ENCODE results near the gene WDR93. TPM values are rescaled to one million over a fixed set of nuclear protein-coding genes. Genes with fewer than 3 reads are reported as not detected.

Gene WDR93
- total RNA-seq (2014; rRNA removed; shearing (Covaris generic)), result 0.35 TPM in 1 of 2 replicates, not detected in the other

- DNase-seq (ENCODE audit: low spot score), result peak; percentile 63
Observed at GRCh38 chr15:89690276-89691218, at the start of gene WDR93, which contains the start of gene PEX11A. WDR93 (plus strand) TSS chr15:89690811; CDS start chr15:89701747, 10,936 bp downstream. PEX11A (minus strand) TSS chr15:89690754; CDS start chr15:89690632, 122 bp downstream.

- no peak for DNase-seq (ENCODE audit: low spot score)
Observed at GRCh38 chr15:89641053-89641452, 49.6 kb upstream of the WDR93 start.

- no peak for DNase-seq (ENCODE audit: low spot score)
Observed at GRCh38 chr15:89642106-89642505, 48.5 kb upstream of the WDR93 start.

DNA sequence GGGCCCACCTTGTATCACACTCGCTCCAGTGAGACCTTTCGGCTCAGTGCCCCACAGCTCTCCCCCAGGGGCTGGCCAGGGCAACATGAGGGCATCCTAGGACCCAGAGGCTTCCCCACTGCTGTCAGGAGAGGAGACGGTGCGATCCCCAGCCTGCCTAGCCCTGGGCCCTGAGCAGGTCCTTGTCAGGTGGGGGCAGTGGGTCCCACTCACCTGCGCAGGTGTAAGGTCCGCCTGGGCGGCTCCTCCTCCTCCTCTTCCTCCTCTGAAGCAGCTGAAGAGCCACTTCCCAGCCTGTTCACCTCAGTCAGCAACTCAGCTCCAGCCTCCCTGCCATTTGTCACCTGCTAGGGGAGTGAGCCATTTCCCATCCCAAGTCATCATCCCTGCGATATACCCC is 44.9 kb upstream of the WDR93 start:
- DNase-seq (ENCODE audit: low spot score), result no peak

DNA sequence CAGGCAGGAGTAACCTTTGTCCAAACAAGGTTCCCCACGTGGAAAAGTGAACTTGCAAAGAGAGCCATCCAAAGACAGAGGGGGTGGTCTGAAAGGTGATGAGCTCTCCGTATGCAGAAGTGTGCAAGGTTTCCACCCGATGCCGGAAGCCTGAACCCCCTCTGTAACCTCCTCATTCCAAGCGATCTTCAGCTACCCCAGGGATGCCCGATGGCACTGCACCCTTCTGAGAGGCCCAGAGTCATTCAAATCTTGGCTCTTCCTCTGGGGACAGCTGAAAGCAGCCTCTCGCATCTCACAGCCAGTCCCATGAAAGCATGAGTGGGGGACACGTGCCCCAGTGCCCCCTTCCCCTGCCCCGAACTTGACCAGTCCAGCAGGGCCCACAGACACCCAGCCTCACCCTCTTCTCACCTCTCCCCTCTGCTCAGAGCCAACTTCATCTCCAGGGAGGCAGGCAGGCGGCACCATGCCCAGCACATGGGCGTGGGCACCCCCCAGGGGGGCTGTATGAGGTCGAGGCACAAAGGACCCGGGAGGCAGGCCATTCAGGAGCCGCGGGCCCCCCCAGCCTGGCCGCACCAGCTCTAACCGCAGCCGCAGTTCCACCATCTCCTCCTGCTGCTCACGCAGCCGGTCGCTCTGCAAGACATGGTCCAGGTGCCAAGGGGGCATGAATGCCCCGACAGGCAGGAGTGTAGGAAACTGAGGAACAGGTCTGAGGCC is 44.0 kb upstream of the WDR93 start:
- DNase-seq (ENCODE audit: low spot score), result no peak

- DNase-seq (ENCODE audit: low spot score), result peak; percentile 32
Observed at GRCh38 chr15:89647191-89647851, 43.3 kb upstream of the WDR93 start.

GRCh38 chr15:89648106-89649012 is 42.3 kb upstream of the WDR93 start:
- no peak for DNase-seq (ENCODE audit: low spot score)

- DNase-seq (ENCODE audit: low spot score), result no peak
Observed at GRCh38 chr15:89649013-89649625, 41.5 kb upstream of the WDR93 start.

DNA sequence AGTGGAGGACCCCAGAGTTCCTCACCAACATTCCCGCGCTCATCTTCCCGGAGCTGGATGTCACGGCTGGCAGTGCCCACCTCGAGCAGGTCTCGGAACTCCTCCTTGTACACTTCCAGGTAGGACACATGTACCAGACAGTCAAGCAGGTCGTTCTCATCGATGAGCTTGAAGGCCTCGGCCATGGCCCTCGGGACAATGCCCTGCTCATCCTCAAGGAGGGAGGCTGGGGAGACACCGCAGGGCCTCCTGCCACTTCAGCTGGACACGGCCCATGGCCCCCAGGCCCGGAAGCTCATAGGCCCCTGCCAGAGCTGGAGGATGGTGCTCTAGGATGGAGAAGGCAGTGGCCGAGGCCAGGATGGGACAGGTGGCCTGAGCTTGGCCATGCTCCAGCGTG is 40.9 kb upstream of the WDR93 start:
- no peak for DNase-seq (ENCODE audit: low spot score)

DNA sequence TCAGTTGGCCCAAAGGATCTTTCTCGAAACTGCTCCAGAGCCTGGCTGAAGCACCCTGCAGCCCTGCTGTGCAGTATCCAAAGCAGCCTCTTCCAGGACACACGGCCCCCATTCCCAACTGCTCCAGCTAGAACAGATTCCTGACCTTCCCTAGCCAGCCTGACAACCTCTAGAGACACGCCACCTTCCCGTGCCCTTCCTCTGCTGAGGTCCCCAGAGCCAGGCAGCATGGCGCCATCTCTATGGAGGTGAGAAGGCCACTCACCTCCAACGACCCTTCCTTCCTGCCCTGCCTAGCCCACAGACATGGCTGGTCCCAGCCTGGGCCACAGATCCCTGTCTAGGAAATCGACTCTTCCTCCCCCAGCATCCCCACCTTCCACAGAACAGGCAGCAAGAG is 38.5 kb upstream of the WDR93 start:
- DNase-seq (ENCODE audit: low spot score), result no peak

- no peak for DNase-seq (ENCODE audit: low spot score)
Observed at GRCh38 chr15:89652666-89653065, 37.9 kb upstream of the WDR93 start.

GRCh38 chr15:89653578-89653977 is 37.0 kb upstream of the WDR93 start:
- DNase-seq (ENCODE audit: low spot score), result no peak

GRCh38 chr15:89654301-89654761 is 36.3 kb upstream of the WDR93 start:
- DNase-seq (ENCODE audit: low spot score), result no peak

DNA sequence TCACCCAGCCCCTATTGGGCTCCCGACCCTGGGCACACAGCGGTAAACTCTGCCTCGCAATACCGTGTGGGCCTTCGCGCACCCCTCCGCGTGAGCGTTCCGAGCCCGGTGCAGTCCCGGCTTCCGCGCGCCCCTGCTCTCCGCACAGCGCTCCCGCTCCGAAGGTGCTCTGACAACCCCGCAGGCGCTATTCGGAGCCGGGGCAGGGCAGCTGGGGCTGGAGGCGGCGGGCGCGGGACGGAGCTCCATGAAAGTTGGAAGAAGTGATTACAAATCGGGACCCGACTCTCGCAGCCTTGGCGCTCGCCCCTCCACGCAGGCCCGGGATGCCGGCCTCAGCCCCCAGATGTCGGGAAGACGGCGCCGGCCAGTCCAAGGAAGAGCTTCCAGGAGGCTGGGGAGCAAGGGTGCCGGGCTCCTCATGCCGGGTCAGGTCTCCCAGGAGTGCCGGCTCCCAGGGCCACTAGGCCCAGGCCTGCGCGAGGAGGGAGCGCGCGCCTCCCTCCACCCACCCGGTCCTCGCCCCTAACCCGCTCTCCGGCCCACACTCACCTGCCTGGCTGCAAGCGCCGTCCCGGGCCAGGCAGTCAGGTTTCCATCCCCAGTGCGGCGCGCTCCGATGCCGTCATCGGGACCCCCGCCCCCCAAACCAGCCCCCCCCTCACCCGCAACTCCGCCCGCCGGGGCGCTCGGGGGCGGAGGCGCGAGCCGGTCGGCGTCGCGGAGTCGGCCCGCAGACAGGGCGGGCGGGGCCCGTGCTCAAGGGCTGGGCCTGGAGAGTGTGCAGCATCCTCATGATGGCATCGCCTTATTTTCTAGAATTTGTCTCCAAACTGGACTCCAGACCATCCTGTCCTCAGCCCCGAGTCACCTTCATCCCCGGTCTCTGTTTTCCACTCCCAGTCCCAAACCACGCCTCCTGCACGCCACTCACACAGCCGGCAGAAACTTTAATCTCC is 35.5 kb upstream of the WDR93 start, which contains the start of gene KIF7:
KIF7 (minus strand) TSS at position 621 of the 959 bp plus-strand sequence. CDS start 2,537 bp downstream, outside the sequence.
- DNase-seq (ENCODE audit: low spot score), result peak; percentile 43

- DNase-seq (ENCODE audit: low spot score), result no peak
Observed at GRCh38 chr15:89656116-89656815, 34.3 kb upstream of the WDR93 start.

DNA sequence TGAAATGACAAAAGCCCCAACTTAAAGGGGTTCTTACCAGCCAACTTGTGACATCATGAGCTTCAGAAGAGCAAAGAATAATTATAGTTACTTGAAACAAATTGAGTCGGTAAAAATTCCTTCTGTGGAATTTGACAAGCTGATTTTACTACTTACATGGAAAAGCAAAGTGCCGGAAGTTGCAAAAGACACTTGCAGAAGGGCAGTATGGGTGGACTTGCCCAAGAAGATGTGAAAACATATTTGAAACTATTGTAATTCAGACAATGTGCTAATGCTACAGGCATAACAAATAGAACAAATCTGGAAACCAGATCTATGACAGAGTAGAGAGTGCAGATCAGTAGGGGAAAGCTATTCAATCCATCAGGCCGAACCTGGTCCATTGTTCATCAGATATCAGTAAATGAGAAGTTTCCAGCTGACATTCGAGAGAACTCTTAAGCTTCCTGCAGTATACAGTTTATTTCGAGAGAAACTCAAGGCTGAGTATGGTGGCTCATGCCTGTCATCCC is 32.9 kb upstream of the WDR93 start:
- no peak for DNase-seq (ENCODE audit: low spot score)

DNA sequence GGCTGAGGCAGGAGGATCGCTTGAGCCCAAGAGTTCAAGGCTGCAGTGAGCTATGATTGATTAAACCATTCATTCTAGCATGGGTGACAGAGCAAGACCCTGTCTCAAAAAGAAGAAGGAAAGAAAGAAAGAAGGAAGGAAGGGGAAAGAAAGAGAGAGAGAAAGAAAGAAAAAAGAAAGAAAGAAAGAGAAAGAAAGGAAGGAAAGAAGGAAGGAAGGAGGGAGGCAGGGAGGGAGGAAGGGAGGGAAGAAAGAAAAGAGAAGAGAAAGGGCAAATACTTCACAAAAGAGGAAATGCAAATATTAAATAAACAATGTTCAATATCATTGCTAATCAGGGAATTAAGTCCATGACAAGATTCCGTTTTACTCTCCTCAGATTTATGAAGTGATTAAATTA is 31.3 kb upstream of the WDR93 start:
- no peak for DNase-seq (ENCODE audit: low spot score)

DNA sequence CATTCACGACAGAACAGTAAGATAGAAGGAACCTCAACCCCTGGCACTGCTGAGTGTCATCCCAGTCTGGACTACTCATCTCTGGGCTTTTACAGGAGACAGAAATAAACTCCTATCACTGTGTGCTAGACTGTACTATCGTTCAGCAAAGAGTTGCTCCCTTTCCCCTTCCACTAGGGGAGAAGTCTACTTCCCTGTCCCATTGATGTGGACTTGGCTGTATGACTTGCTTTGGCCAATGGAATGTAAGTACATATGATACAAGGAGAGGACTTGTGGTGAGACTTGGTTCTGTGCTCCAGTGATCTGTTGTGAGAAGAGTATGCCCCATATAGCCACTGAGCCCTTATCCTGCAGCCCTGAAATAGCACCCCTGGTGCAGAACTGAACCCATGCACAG is 30.1 kb upstream of the WDR93 start:
- no peak for DNase-seq (ENCODE audit: low spot score)
